Parathyroid adenoma (tissue), 2 donors: Measurements from ENCODE around the gene GPBP1L1.

Source experiments
- H2AFZ ChIP-seq: fragments of 300-600 bp; sonication (generic); one replicate; pipeline ENCODE4 v1.7.0; 2017; ENCODE audit warnings: antibody characterized with exemption, mild to moderate bottlenecking
- H3K27ac ChIP-seq: fragments of 300-600 bp; sonication (generic); one replicate; pipeline ENCODE4 v1.7.0; 2017
- H3K27me3 ChIP-seq: fragments of 300-600 bp; sonication (generic); one replicate; pipeline ENCODE4 v1.7.0; 2017; ENCODE audit warnings: low read length; ENCODE audit not compliant: control insufficient read depth, insufficient read depth
- H3K36me3 ChIP-seq: fragments of 300-600 bp; sonication (generic); one replicate; pipeline ENCODE4 v1.7.0; 2017; ENCODE audit warnings: low read length; ENCODE audit not compliant: control insufficient read depth, insufficient read depth
- H3K4me1 ChIP-seq: fragments of 300-600 bp; sonication (generic); one replicate; pipeline ENCODE4 v1.7.0; 2017; ENCODE audit warnings: control low read depth
- H3K4me2 ChIP-seq: fragments of 300-600 bp; sonication (generic); one replicate; pipeline ENCODE4 v1.7.0; 2017; ENCODE audit warnings: low read length
- H3K4me3 ChIP-seq: fragments of 300-600 bp; sonication (generic); one replicate; pipeline ENCODE4 v1.7.0; 2017; ENCODE audit warnings: low read depth, low read length
- H3K79me2 ChIP-seq: fragments of 300-600 bp; sonication (generic); one replicate; pipeline ENCODE4 v1.7.0; 2017; ENCODE audit warnings: control low read depth
- H3K9ac ChIP-seq: fragments of 300-600 bp; sonication (generic); one replicate; pipeline ENCODE4 v1.7.0; 2017; ENCODE audit warnings: mild to moderate bottlenecking
- H3K9me3 ChIP-seq: fragments of 300-600 bp; sonication (generic); one replicate; pipeline ENCODE4 v1.7.0; 2017; ENCODE audit warnings: low read length; ENCODE audit not compliant: control insufficient read depth
- CTCF ChIP-seq: fragments of 300-600 bp; sonication (generic); IDR thresholded peaks from one replicate; pipeline ENCODE4 v1.7.0; 2017; ENCODE audit warnings: antibody characterized with exemption, mild to moderate bottlenecking
- donor health status: primary hyperparathyroidism.

The GPBP1L1 gene

GRCh38 chr1:45687754-45688740, 1.7 kb upstream of the GPBP1L1 start, which contains the start of gene TMEM69:
Gene TMEM69, plus strand, starts transcription at chr1:45688181. Its CDS starts 2,888 bp downstream, at chr1:45691069.
- TF ChIP-seq CTCF: no peak
- Histone ChIP-seq H3K36me3 (no peaks in the 10 kb centered on the region), H3K9ac (peak within 1 kb of the TSS; percentile 76), H3K79me2 (peaks cover 4% of the 10 kb centered on the region), H3K27ac (peak within 1 kb of the TSS; percentile 95), H3K4me3 (peak within 1 kb of the TSS; percentile 99), H3K27me3 (no peaks in the 10 kb centered on the region), H3K4me1 (no peaks in the 10 kb centered on the region), H3K9me3 (no peaks in the 10 kb centered on the region), H2AFZ (peak within 1 kb of the TSS; percentile 95), H3K4me2 (peak within 1 kb of the TSS; percentile 98)

GRCh38 chr1:45687014-45687753, 851 bp upstream of the GPBP1L1 start:
- Histone ChIP-seq H3K9ac (no peak overlapping the region), H3K27me3 (no peaks in the 10 kb centered on the region), H3K4me1 (no peaks in the 10 kb centered on the region), H2AFZ (peak overlapping the region; percentile 95), H3K36me3 (no peaks in the 10 kb centered on the region), H3K4me2 (peak overlapping the region; percentile 98), H3K79me2 (peaks cover 4% of the 10 kb centered on the region), H3K4me3 (peak overlapping the region; percentile 99), H3K27ac (peak overlapping the region; percentile 95), H3K9me3 (no peaks in the 10 kb centered on the region)
- TF ChIP-seq CTCF: no peak

GRCh38 chr1:45686015-45686287, 382 bp downstream of the GPBP1L1 start:
- no peaks in the 10 kb centered on the region for H3K9me3 ChIP-seq
- no peaks in the 10 kb centered on the region for H3K27me3 ChIP-seq
- peak overlapping the region; percentile 53 for H3K9ac ChIP-seq
- peaks cover 3% of the 10 kb centered on the region for H3K4me1 ChIP-seq
- H3K36me3 ChIP-seq: no peaks in the 10 kb centered on the region
- peaks cover 4% of the 10 kb centered on the region for H3K79me2 ChIP-seq
- peak overlapping the region; percentile 98 for H3K4me2 ChIP-seq
- H3K27ac ChIP-seq: peak overlapping the region; percentile 95
- no peak for TF ChIP-seq CTCF
- peak overlapping the region; percentile 99 for H3K4me3 ChIP-seq
- peak overlapping the region; percentile 95 for H2AFZ ChIP-seq

- peaks cover 3% of the 10 kb centered on the region for H3K4me1 ChIP-seq
- no peaks in the 10 kb centered on the region for H3K36me3 ChIP-seq
- TF ChIP-seq CTCF: no peak
- no peaks in the 10 kb centered on the region for H3K27me3 ChIP-seq
- no peak overlapping the region for H3K9ac ChIP-seq
- peak overlapping the region; percentile 95 for H2AFZ ChIP-seq
- peak overlapping the region; percentile 99 for H3K4me3 ChIP-seq
- no peaks in the 10 kb centered on the region for H3K9me3 ChIP-seq
- H3K4me2 ChIP-seq: peak overlapping the region; percentile 98
- peaks cover 4% of the 10 kb centered on the region for H3K79me2 ChIP-seq
- peak overlapping the region; percentile 95 for H3K27ac ChIP-seq
These were observed 872 bp downstream of the GPBP1L1 start for GRCh38 chr1:45685308-45686014.
